ENCODE measurements around the gene C1orf87. TPM values are rescaled to one million over a fixed set of nuclear protein-coding genes. Genes with fewer than 3 reads are reported as not detected.

C1orf87 gene
- total RNA-seq, 1 experiment from 2014 or later: 0.33 TPM

DNA sequence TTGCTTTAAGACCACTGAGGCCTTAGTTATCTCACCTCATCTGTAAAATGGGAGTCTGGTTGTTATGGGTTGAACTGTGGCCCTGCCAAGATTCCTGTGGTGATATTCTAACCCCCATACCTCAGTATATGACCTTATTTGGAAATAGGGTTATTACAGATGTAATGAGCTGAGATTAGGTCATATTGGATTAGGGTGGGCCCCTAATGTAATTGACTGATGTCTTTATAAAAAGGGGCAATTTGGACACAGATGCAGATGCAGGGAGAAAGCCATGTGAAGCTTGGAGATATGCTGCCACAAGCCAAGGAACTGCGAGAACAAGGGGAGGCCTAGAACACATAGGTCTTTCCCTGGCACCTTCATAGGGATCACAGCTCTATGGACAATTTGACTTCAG is 3.9 kb downstream of the C1orf87 start:
- Histone ChIP-seq H2BK12ac (ENCODE audit: insufficient read length, low read depth, low read length) (no peak overlapping the region), H3K27ac (ENCODE audit: insufficient read length, low read depth, low read length) (no peak overlapping the region), H4K5ac (ENCODE audit: insufficient read length, low read depth, low read length) (no peak overlapping the region), H3K9me3 (ENCODE audit: control insufficient read depth, low read depth, low read length) (no peaks in the 10 kb centered on the region), H3K23me2 (ENCODE audit: insufficient read length, low read depth, low read length, poor library complexity, severe bottlenecking) (peaks cover 6% of the 10 kb centered on the region), H2BK15ac (ENCODE audit: low read depth, low read length) (no peak overlapping the region), H3K79me1 (ENCODE audit: insufficient read depth, low read depth, low read length, poor library complexity, severe bottlenecking) (no peaks in the 10 kb centered on the region), H3K9ac (ENCODE audit: extremely low read depth, insufficient read length, low read length) (no peak overlapping the region), H3K56ac (ENCODE audit: insufficient read length, low read depth, low read length) (no peak overlapping the region), H3K4me1 (ENCODE audit: insufficient read depth, low read length) (no peaks in the 10 kb centered on the region; the same call in 1 of the 2 replicates), H4K20me1 (ENCODE audit: control insufficient read depth, insufficient read depth, insufficient read length) (no peaks in the 10 kb centered on the region), H4K91ac (ENCODE audit: insufficient read length, low read depth, low read length) (no peak overlapping the region), H2BK5ac (ENCODE audit: insufficient read length, low read length) (no peak overlapping the region), H3K23ac (ENCODE audit: insufficient read length, low read depth, low read length) (no peak overlapping the region), H3K79me2 (ENCODE audit: insufficient read depth, low read length) (no peaks in the 10 kb centered on the region), H3K18ac (ENCODE audit: insufficient read length, low read depth, low read length) (no peak overlapping the region), H2AFZ (ENCODE audit: low read length) (no peak overlapping the region), H3K27me3 (ENCODE audit: insufficient read depth, low read length) (no peaks in the 10 kb centered on the region), H3K4ac (ENCODE audit: low read depth, low read length) (no peak overlapping the region), H3K14ac (ENCODE audit: insufficient read depth, low read length) (no peak overlapping the region), H3T11ph (ENCODE audit: low read length) (no peak overlapping the region), H2AK5ac (ENCODE audit: insufficient read length, low read length) (no peak overlapping the region), H3K4me2 (ENCODE audit: insufficient read depth, insufficient read length, low read length) (no peak overlapping the region), H4K8ac (replicated peaks; ENCODE audit: insufficient read length, low read depth, low read length) (no peak overlapping the region), H2BK120ac (ENCODE audit: low read depth, low read length, poor library complexity, severe bottlenecking) (no peak overlapping the region), H2BK20ac (ENCODE audit: low read depth, low read length, poor library complexity, severe bottlenecking) (no peak overlapping the region)
- Mint-ChIP-seq H3K4me3 (no peak overlapping the region), H3K27ac (no peak overlapping the region), H3K27me3 (ENCODE audit: low read depth) (peaks cover 15% of the 10 kb centered on the region), H3K9me3 (no peaks in the 10 kb centered on the region), H3K4me1 (peaks cover 4% of the 10 kb centered on the region in 2 experiments), H3K36me3 (ENCODE audit: insufficient read depth in 1 of 3, low read depth in 3 of 3) (no peaks in the 10 kb centered on the region)
- TF ChIP-seq, protein P1, sequence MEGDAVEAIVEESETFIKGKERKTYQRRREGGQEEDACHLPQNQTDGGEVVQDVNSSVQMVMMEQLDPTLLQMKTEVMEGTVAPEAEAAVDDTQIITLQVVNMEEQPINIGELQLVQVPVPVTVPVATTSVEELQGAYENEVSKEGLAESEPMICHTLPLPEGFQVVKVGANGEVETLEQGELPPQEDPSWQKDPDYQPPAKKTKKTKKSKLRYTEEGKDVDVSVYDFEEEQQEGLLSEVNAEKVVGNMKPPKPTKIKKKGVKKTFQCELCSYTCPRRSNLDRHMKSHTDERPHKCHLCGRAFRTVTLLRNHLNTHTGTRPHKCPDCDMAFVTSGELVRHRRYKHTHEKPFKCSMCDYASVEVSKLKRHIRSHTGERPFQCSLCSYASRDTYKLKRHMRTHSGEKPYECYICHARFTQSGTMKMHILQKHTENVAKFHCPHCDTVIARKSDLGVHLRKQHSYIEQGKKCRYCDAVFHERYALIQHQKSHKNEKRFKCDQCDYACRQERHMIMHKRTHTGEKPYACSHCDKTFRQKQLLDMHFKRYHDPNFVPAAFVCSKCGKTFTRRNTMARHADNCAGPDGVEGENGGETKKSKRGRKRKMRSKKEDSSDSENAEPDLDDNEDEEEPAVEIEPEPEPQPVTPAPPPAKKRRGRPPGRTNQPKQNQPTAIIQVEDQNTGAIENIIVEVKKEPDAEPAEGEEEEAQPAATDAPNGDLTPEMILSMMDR (conservative IDR thresholded peaks at IDR 0.05): no peak
- no CpG with 5 or more reads among the region's 1 CpG for WGBS (ENCODE audit: extremely low coverage, insufficient read length, low lambda C conversion rate)
- DNase-seq: no peak
